Mesothelial cell of epicardium (in vitro differentiated cells): ENCODE results near the gene NBL1. TPM values are rescaled to one million over a fixed set of nuclear protein-coding genes. Genes with fewer than 3 reads are reported as not detected.
A peak's percentile ranks its signal among the peaks of the same experiment; 100 is the strongest.

Source experiments
- DNase-seq, 2 experiments: peaks; one replicate each; pipeline ENCODE4 v3.0.0; 2021; ENCODE audit warnings: low spot score in 2 of 2; ENCODE audit not compliant: unreplicated experiment in 2 of 2
- H3K27ac Mint-ChIP-seq: 2 replicates; pipeline ENCODE4 v1.8.0; 2021; ENCODE audit warnings: mixed read lengths
- H3K27me3 Mint-ChIP-seq: 2 replicates; pipeline ENCODE4 v1.8.0; 2021; ENCODE audit warnings: low read depth, mixed read lengths
- H3K36me3 Mint-ChIP-seq: 2 replicates; pipeline ENCODE4 v1.8.0; 2021; ENCODE audit warnings: mixed read lengths
- H3K4me1 Mint-ChIP-seq: 2 replicates; pipeline ENCODE4 v1.8.0; 2021; ENCODE audit warnings: mixed read lengths
- H3K4me3 Mint-ChIP-seq: 2 replicates; pipeline ENCODE4 v1.8.0; 2021; ENCODE audit warnings: mild to moderate bottlenecking, moderate library complexity, mixed read lengths
- H3K9me3 Mint-ChIP-seq: 2 replicates; pipeline ENCODE4 v1.8.0; 2021; ENCODE audit warnings: mixed read lengths
- CTCF ChIP-seq: fragments of 200-600 bp; sonication (generic); IDR thresholded peaks from one replicate; pipeline ENCODE4 v1.5.0; 2021; ENCODE audit warnings: antibody characterized with exemption; ENCODE audit not compliant: unreplicated experiment
- total RNA-seq: library from RNA; stranded (reverse); gene quantifications from 3 replicates; pipeline ENCODE4 v1.2.1, GENCODE V29; 2021

The NBL1 gene
- total RNA-seq, 1 donor from 2014 or later, result 22.9 TPM

- Mint-ChIP-seq H3K4me3 (no peak overlapping the region), H3K36me3 (peaks cover 3% of the 10 kb centered on the region), H3K27ac (peak overlapping the region; percentile 43), H3K9me3 (no peaks in the 10 kb centered on the region), H3K27me3 (no peaks in the 10 kb centered on the region), H3K4me1 (peaks cover 2% of the 10 kb centered on the region)
- no peak for TF ChIP-seq CTCF
- no peak for DNase-seq
Observed at GRCh38 chr1:19610282-19610981, 33.7 kb upstream of the NBL1 start.

GRCh38 chr1:19612530-19612929 is 31.6 kb upstream of the NBL1 start:
- Mint-ChIP-seq H3K36me3 (peaks cover 3% of the 10 kb centered on the region), H3K27ac (no peak overlapping the region), H3K9me3 (no peaks in the 10 kb centered on the region), H3K4me1 (peaks cover 2% of the 10 kb centered on the region), H3K27me3 (no peaks in the 10 kb centered on the region), H3K4me3 (no peak overlapping the region)
- no peak for TF ChIP-seq CTCF
- DNase-seq, result no peak

- TF ChIP-seq CTCF, result no peak
- H3K27ac Mint-ChIP-seq, result no peak overlapping the region
- H3K9me3 Mint-ChIP-seq, result no peaks in the 10 kb centered on the region
- H3K4me1 Mint-ChIP-seq, result peaks cover 2% of the 10 kb centered on the region
- H3K36me3 Mint-ChIP-seq, result no peaks in the 10 kb centered on the region
- no peak overlapping the region for H3K4me3 Mint-ChIP-seq
- no peak for DNase-seq
- H3K27me3 Mint-ChIP-seq, result no peaks in the 10 kb centered on the region
Observed at GRCh38 chr1:19613171-19613703, 30.9 kb upstream of the NBL1 start.

- Mint-ChIP-seq H3K27me3 (no peaks in the 10 kb centered on the region), H3K27ac (no peak overlapping the region), H3K9me3 (no peaks in the 10 kb centered on the region), H3K36me3 (no peaks in the 10 kb centered on the region), H3K4me1 (peaks cover 7% of the 10 kb centered on the region), H3K4me3 (no peak overlapping the region)
- DNase-seq, result no peak
- TF ChIP-seq CTCF, result no peak
Observed at GRCh38 chr1:19615438-19615837, 28.7 kb upstream of the NBL1 start.

GRCh38 chr1:19616489-19616888 is 27.6 kb upstream of the NBL1 start:
- H3K4me1 Mint-ChIP-seq, result peaks cover 13% of the 10 kb centered on the region
- no peaks in the 10 kb centered on the region for H3K9me3 Mint-ChIP-seq
- H3K27me3 Mint-ChIP-seq, result no peaks in the 10 kb centered on the region
- TF ChIP-seq CTCF, result no peak
- H3K4me3 Mint-ChIP-seq, result no peak overlapping the region
- H3K36me3 Mint-ChIP-seq, result no peaks in the 10 kb centered on the region
- DNase-seq, result no peak
- H3K27ac Mint-ChIP-seq, result no peak overlapping the region
